ENCODE measurements around the gene SHISA7.

The SHISA7 gene

GRCh38 chr19:55457683-55458457 is 14.8 kb upstream of the SHISA7 start:
- ChIA-PET CTCF (interaction anchor here (1.0 to 1.3 kb wide), 2 partner anchors 11 to 46 kb away, joined by 3 to 4 read pairs; no protein-coding TSS in a partner anchor), POLR2A (no interaction called here)
- 95% methylated on average over 13 of the region's 16 CpGs for WGBS (ENCODE audit: insufficient coverage)
- H3K36me3 ChIP-seq (ENCODE audit: control insufficient read depth in 4 of 4, insufficient read depth in 4 of 4, low read length in 3 of 4), result peaks cover 0 to 17% (median 10%) of the 10 kb centered on the region in 4 experiments
- no peak overlapping the region for H3K27ac ChIP-seq (ENCODE audit: insufficient read depth in 1 of 2, low read depth in 1 of 2, low read length in 2 of 2, poor library complexity in 1 of 2, severe bottlenecking in 2 of 2)
- peaks cover 0 to 3% (median 0%) of the 10 kb centered on the region in 5 experiments for H3K27me3 ChIP-seq (replicated peaks in 2 of 5; ENCODE audit: control insufficient read depth in 4 of 5, insufficient read depth in 5 of 5, low read length in 4 of 5)
- H3K4me1 ChIP-seq (ENCODE audit: control extremely low read depth in 1 of 4, control insufficient read depth in 4 of 4, insufficient read depth in 4 of 4, low read length in 3 of 4), result peaks cover 0 to 24% (median 17%) of the 10 kb centered on the region in 4 experiments
- no peak overlapping the region for H3K4me3 ChIP-seq (ENCODE audit: control insufficient read depth in 1 of 7, extremely low read depth in 1 of 7, insufficient read depth in 4 of 7, low read depth in 2 of 7, low read length in 6 of 7)
- no peak for DNase-seq
- no peaks in the 10 kb centered on the region for H3K9me3 ChIP-seq (ENCODE audit: control extremely low read depth in 1 of 5, control insufficient read depth in 4 of 5, insufficient read depth in 2 of 5, low read depth in 1 of 5, low read length in 4 of 5)

GRCh38 chr19:55456347-55456746 is 13.2 kb upstream of the SHISA7 start:
- H3K9me3 ChIP-seq (ENCODE audit: control extremely low read depth in 1 of 5, control insufficient read depth in 4 of 5, insufficient read depth in 2 of 5, low read depth in 1 of 5, low read length in 4 of 5), result no peaks in the 10 kb centered on the region
- CTCF ChIA-PET, result no interaction called here
- peaks cover 0 to 26% (median 22%) of the 10 kb centered on the region in 4 experiments for H3K4me1 ChIP-seq (ENCODE audit: control extremely low read depth in 1 of 4, control insufficient read depth in 4 of 4, insufficient read depth in 4 of 4, low read length in 3 of 4)
- H3K27me3 ChIP-seq (replicated peaks in 2 of 5; ENCODE audit: control insufficient read depth in 4 of 5, insufficient read depth in 5 of 5, low read length in 4 of 5), result peaks cover 0 to 17% (median 7%) of the 10 kb centered on the region in 5 experiments
- 97% methylated on average over 14 of the region's 14 CpGs for WGBS (ENCODE audit: insufficient coverage)
- peaks cover 0 to 17% (median 10%) of the 10 kb centered on the region in 4 experiments for H3K36me3 ChIP-seq (ENCODE audit: control insufficient read depth in 4 of 4, insufficient read depth in 4 of 4, low read length in 3 of 4)
- no peak for DNase-seq
- H3K27ac ChIP-seq (ENCODE audit: insufficient read depth in 1 of 2, low read depth in 1 of 2, low read length in 2 of 2, poor library complexity in 1 of 2, severe bottlenecking in 2 of 2), result no peak overlapping the region
- H3K4me3 ChIP-seq (ENCODE audit: control insufficient read depth in 1 of 7, extremely low read depth in 1 of 7, insufficient read depth in 4 of 7, low read depth in 2 of 7, low read length in 6 of 7), result no peak overlapping the region
- POLR2A ChIA-PET, result no interaction called here

GRCh38 chr19:55455576-55456235 is 12.6 kb upstream of the SHISA7 start:
- no peaks in the 10 kb centered on the region for H3K9me3 ChIP-seq (ENCODE audit: control extremely low read depth in 1 of 5, control insufficient read depth in 4 of 5, insufficient read depth in 2 of 5, low read depth in 1 of 5, low read length in 4 of 5)
- H3K4me3 ChIP-seq (ENCODE audit: control insufficient read depth in 1 of 7, extremely low read depth in 1 of 7, insufficient read depth in 4 of 7, low read depth in 2 of 7, low read length in 6 of 7), result no peak overlapping the region
- no peak for DNase-seq
- ChIA-PET POLR2A (no interaction called here), CTCF (no interaction called here)
- peaks cover 0 to 23% (median 18%) of the 10 kb centered on the region in 4 experiments for H3K4me1 ChIP-seq (ENCODE audit: control extremely low read depth in 1 of 4, control insufficient read depth in 4 of 4, insufficient read depth in 4 of 4, low read length in 3 of 4)
- peaks cover 0 to 17% (median 10%) of the 10 kb centered on the region in 4 experiments for H3K36me3 ChIP-seq (ENCODE audit: control insufficient read depth in 4 of 4, insufficient read depth in 4 of 4, low read length in 3 of 4)
- WGBS (ENCODE audit: insufficient coverage), result 94% methylated on average over 8 of the region's 11 CpGs
- H3K27ac ChIP-seq (ENCODE audit: insufficient read depth in 1 of 2, low read depth in 1 of 2, low read length in 2 of 2, poor library complexity in 1 of 2, severe bottlenecking in 2 of 2), result no peak overlapping the region
- H3K27me3 ChIP-seq (replicated peaks in 2 of 5; ENCODE audit: control insufficient read depth in 4 of 5, insufficient read depth in 5 of 5, low read length in 4 of 5), result peaks cover 0 to 22% (median 7%) of the 10 kb centered on the region in 5 experiments

- ChIA-PET POLR2A (no interaction called here), CTCF (interaction anchor here (1.9 kb wide), 1 partner anchor 314 kb away, joined by 10 read pairs; no protein-coding TSS in a partner anchor)
- H3K4me1 ChIP-seq (ENCODE audit: control extremely low read depth in 1 of 4, control insufficient read depth in 4 of 4, insufficient read depth in 4 of 4, low read length in 3 of 4), result peaks cover 0 to 18% (median 11%) of the 10 kb centered on the region in 4 experiments
- no peaks in the 10 kb centered on the region for H3K9me3 ChIP-seq (ENCODE audit: control extremely low read depth in 1 of 5, control insufficient read depth in 4 of 5, insufficient read depth in 2 of 5, low read depth in 1 of 5, low read length in 4 of 5)
- 83% methylated on average over 12 of the region's 14 CpGs for WGBS (ENCODE audit: insufficient coverage)
- peaks cover 0 to 30% (median 11%) of the 10 kb centered on the region in 5 experiments for H3K27me3 ChIP-seq (replicated peaks in 2 of 5; ENCODE audit: control insufficient read depth in 4 of 5, insufficient read depth in 5 of 5, low read length in 4 of 5)
- no peak overlapping the region for H3K27ac ChIP-seq (ENCODE audit: insufficient read depth in 1 of 2, low read depth in 1 of 2, low read length in 2 of 2, poor library complexity in 1 of 2, severe bottlenecking in 2 of 2)
- peak in 2 of 3 donors; percentile 61 to 68 for DNase-seq
- H3K36me3 ChIP-seq (ENCODE audit: control insufficient read depth in 4 of 4, insufficient read depth in 4 of 4, low read length in 3 of 4), result peaks cover 0 to 17% (median 10%) of the 10 kb centered on the region in 4 experiments
- H3K4me3 ChIP-seq (ENCODE audit: control insufficient read depth in 1 of 7, extremely low read depth in 1 of 7, insufficient read depth in 4 of 7, low read depth in 2 of 7, low read length in 6 of 7), result no peak overlapping the region
Measured at GRCh38 chr19:55454787-55455243, 11.7 kb upstream of the SHISA7 start.

GRCh38 chr19:55453511-55454260 is 10.6 kb upstream of the SHISA7 start:
- WGBS (ENCODE audit: insufficient coverage), result 95% methylated on average over 11 of the region's 12 CpGs
- CTCF ChIA-PET, result interaction anchor here (0.6 to 1.9 kb wide), 10 partner anchors 8 to 312 kb away, joined by 3 to 10 read pairs (median 3); no protein-coding TSS in a partner anchor
- Histone ChIP-seq H3K36me3 (ENCODE audit: control insufficient read depth in 4 of 4, insufficient read depth in 4 of 4, low read length in 3 of 4) (peaks cover 0 to 17% (median 10%) of the 10 kb centered on the region in 4 experiments), H3K4me1 (ENCODE audit: control extremely low read depth in 1 of 4, control insufficient read depth in 4 of 4, insufficient read depth in 4 of 4, low read length in 3 of 4) (peaks cover 0 to 18% (median 10%) of the 10 kb centered on the region in 4 experiments), H3K27ac (ENCODE audit: insufficient read depth in 1 of 2, low read depth in 1 of 2, low read length in 2 of 2, poor library complexity in 1 of 2, severe bottlenecking in 2 of 2) (no peak overlapping the region), H3K27me3 (replicated peaks in 2 of 5; ENCODE audit: control insufficient read depth in 4 of 5, insufficient read depth in 5 of 5, low read length in 4 of 5) (peaks cover 0 to 41% (median 17%) of the 10 kb centered on the region in 5 experiments), H3K4me3 (ENCODE audit: control insufficient read depth in 1 of 7, extremely low read depth in 1 of 7, insufficient read depth in 4 of 7, low read depth in 2 of 7, low read length in 6 of 7) (no peak overlapping the region), H3K9me3 (ENCODE audit: control extremely low read depth in 1 of 5, control insufficient read depth in 4 of 5, insufficient read depth in 2 of 5, low read depth in 1 of 5, low read length in 4 of 5) (no peaks in the 10 kb centered on the region)
- POLR2A ChIA-PET, result interaction anchor here (1.2 kb wide), 1 partner anchor 45 kb away, joined by 3 read pairs; no protein-coding TSS in a partner anchor
- no peak for DNase-seq

- Histone ChIP-seq H3K27ac (ENCODE audit: insufficient read depth in 1 of 2, low read depth in 1 of 2, low read length in 2 of 2, poor library complexity in 1 of 2, severe bottlenecking in 2 of 2) (no peak overlapping the region), H3K36me3 (ENCODE audit: control insufficient read depth in 4 of 4, insufficient read depth in 4 of 4, low read length in 3 of 4) (peaks cover 0 to 17% (median 9%) of the 10 kb centered on the region in 4 experiments), H3K9me3 (ENCODE audit: control extremely low read depth in 1 of 5, control insufficient read depth in 4 of 5, insufficient read depth in 2 of 5, low read depth in 1 of 5, low read length in 4 of 5) (no peaks in the 10 kb centered on the region), H3K4me1 (ENCODE audit: control extremely low read depth in 1 of 4, control insufficient read depth in 4 of 4, insufficient read depth in 4 of 4, low read length in 3 of 4) (peaks cover 0 to 18% (median 10%) of the 10 kb centered on the region in 4 experiments), H3K4me3 (ENCODE audit: control insufficient read depth in 1 of 7, extremely low read depth in 1 of 7, insufficient read depth in 4 of 7, low read depth in 2 of 7, low read length in 6 of 7) (peak overlapping the region in 1 of 7 experiments; percentile 38), H3K27me3 (replicated peaks in 2 of 5; ENCODE audit: control insufficient read depth in 4 of 5, insufficient read depth in 5 of 5, low read length in 4 of 5) (peaks cover 0 to 48% (median 18%) of the 10 kb centered on the region in 5 experiments)
- ChIA-PET POLR2A (interaction anchor here (0.6 kb wide), 1 partner anchor 1362 kb away, joined by 3 read pairs; no protein-coding TSS in a partner anchor), CTCF (interaction anchor here (0.5 to 1.9 kb wide), 7 partner anchors 8 to 312 kb away, joined by 3 to 10 read pairs (median 5); no protein-coding TSS in a partner anchor)
- DNase-seq, result peak; percentile 76 to 86 (median 84)
- WGBS (ENCODE audit: insufficient coverage), result 48% methylated on average over 17 of the region's 34 CpGs
Measured at GRCh38 chr19:55452749-55453346, 9.7 kb upstream of the SHISA7 start.
